PC-9 (cell line): ENCODE data around the gene ZNF565. TPM values are rescaled to one million over a fixed set of nuclear protein-coding genes. Genes with fewer than 3 reads are reported as not detected.

ENCODE experiments used
- total RNA-seq: library from RNA; stranded (reverse); gene quantifications from 2 replicates; pipeline ENCODE4 v1.2.3, GENCODE V29; 2021

ZNF565 gene
- total RNA-seq, 1 experiment from 2014 or later = 3.3 TPM

Other genes starting within 250 kb of the ZNF565 start
- 16.9 and 22.4 TPM in 2 replicates for gene SDHAF1, start 219.5 kb downstream of the ZNF565 start, total RNA-seq
- 36.6 and 39.5 TPM in 2 replicates for gene SYNE4, start 205.9 kb downstream of the ZNF565 start, total RNA-seq
- gene ALKBH6, start 200.5 kb downstream of the ZNF565 start, total RNA-seq = 48.2 and 55.1 TPM in 2 replicates
- gene CLIP3, start 181.8 kb downstream of the ZNF565 start, total RNA-seq = 4.2 and 5.0 TPM in 2 replicates
- 5.2 and 6.2 TPM in 2 replicates for gene THAP8, start 160.4 kb downstream of the ZNF565 start, total RNA-seq
- 14.0 and 17.0 TPM in 2 replicates for gene WDR62, start 159.8 kb downstream of the ZNF565 start, total RNA-seq
- not detected in 2 replicates for gene OVOL3, start 103.5 kb downstream of the ZNF565 start, total RNA-seq
- 92.2 and 131 TPM in 2 replicates for gene POLR2I, start 99.8 kb downstream of the ZNF565 start, total RNA-seq
- 126 and 150 TPM in 2 replicates for gene TBCB, start 99.2 kb downstream of the ZNF565 start, total RNA-seq
- 1,014 and 1,177 TPM in 2 replicates for gene CAPNS1, start 74.6 kb downstream of the ZNF565 start, total RNA-seq
- gene COX7A1, start 62.2 kb downstream of the ZNF565 start, total RNA-seq = not detected in 2 replicates
- gene ZNF146, start 441 bp upstream of the ZNF565 start, total RNA-seq = 53.1 and 68.0 TPM in 2 replicates
- 5.9 and 6.7 TPM in 2 replicates for gene ZFP14, start 164.5 kb upstream of the ZNF565 start, total RNA-seq
- gene ZFP82, start 204.0 kb upstream of the ZNF565 start, total RNA-seq = 1.8 and 1.9 TPM in 2 replicates